CD14-positive monocyte (primary cell): Measurements from ENCODE around the gene LSM3. TPM values are rescaled to one million over a fixed set of nuclear protein-coding genes. Genes with fewer than 3 reads are reported as not detected.

Source experiments
- DNase-seq, 3 donors: peaks; one replicate each; pipeline ENCODE4 v3.0.0-alpha.2; 2011 to 2022
- H2AFZ ChIP-seq: 2 replicates; pipeline ENCODE4 v1.6.0; 2012; ENCODE audit warnings: mild to moderate bottlenecking, low read depth, low read length, inconsistent platforms; ENCODE audit not compliant: insufficient read depth, poor library complexity, severe bottlenecking
- H3K27ac ChIP-seq, 2 donors: 1 replicate in 1 of 2; 2 replicates in 1 of 2; pipeline ENCODE4 v1.5.1; 2012 to 2013; ENCODE audit warnings: low read length in 2 of 2, control low read depth in 1 of 2, inconsistent platforms in 1 of 2, low read depth in 1 of 2, mild to moderate bottlenecking in 1 of 2
- H3K27me3 ChIP-seq, 2 donors: one replicate each; pipeline versions ENCODE4 v1.6.0 to v1.6.1; 2011 to 2013; ENCODE audit warnings: low read length in 2 of 2; ENCODE audit not compliant: control insufficient read depth in 2 of 2, insufficient read depth in 2 of 2
- H3K36me3 ChIP-seq, 2 donors: replicated peaks in 1 of 2; 1 replicate in 1 of 2; 2 replicates in 1 of 2; pipeline versions ENCODE4 v1.5.1 to v1.6.1; 2012 to 2013; ENCODE audit warnings: low read length in 2 of 2, control low read depth in 1 of 2, inconsistent platforms in 1 of 2, mild to moderate bottlenecking in 1 of 2; ENCODE audit not compliant: insufficient read depth in 2 of 2, control insufficient read depth in 1 of 2
- H3K4me1 ChIP-seq, 2 donors: 1 replicate in 1 of 2; 2 replicates in 1 of 2; pipeline versions ENCODE4 v1.5.1 to v1.6.1; 2012 to 2013; ENCODE audit warnings: low read length in 2 of 2, control low read depth in 1 of 2, inconsistent platforms in 1 of 2, mild to moderate bottlenecking in 1 of 2, moderate library complexity in 1 of 2; ENCODE audit not compliant: insufficient read depth in 2 of 2, control insufficient read depth in 1 of 2
- H3K4me2 ChIP-seq: replicated peaks from 2 replicates; pipeline ENCODE3; 2012; ENCODE audit warnings: low read length, moderate library complexity, mild to moderate bottlenecking; ENCODE audit not compliant: poor library complexity, severe bottlenecking; ENCODE audit errors: extremely low read depth
- H3K4me3 ChIP-seq, 3 experiments: fragments of 200-600 bp in 1 of 3; sonication (generic) in 1 of 3; replicated peaks in 1 of 3; 1 replicate in 2 of 3; 2 replicates in 1 of 3; pipeline ENCODE4 v1.5.1; 2011 to 2013; ENCODE audit warnings: low read length in 3 of 3, mild to moderate bottlenecking in 3 of 3, control low read depth in 2 of 3, low read depth in 2 of 3, inconsistent platforms in 1 of 3, moderate library complexity in 1 of 3
- H3K79me2 ChIP-seq: 2 replicates; pipeline ENCODE4 v1.6.0; 2012; ENCODE audit warnings: mild to moderate bottlenecking, control low read depth, inconsistent platforms, low read length, moderate library complexity; ENCODE audit not compliant: insufficient read depth
- H3K9ac ChIP-seq: 2 replicates; pipeline ENCODE4 v1.6.0; 2017; ENCODE audit warnings: low read length, mild to moderate bottlenecking; ENCODE audit not compliant: insufficient read depth, poor library complexity, severe bottlenecking
- H3K9me3 ChIP-seq, 2 donors: replicated peaks in 1 of 2; 1 replicate in 1 of 2; 2 replicates in 1 of 2; pipeline versions ENCODE4 v1.5.1 to v1.6.1; 2012 to 2013; ENCODE audit warnings: low read length in 2 of 2, control low read depth in 1 of 2; ENCODE audit not compliant: control insufficient read depth in 1 of 2, insufficient read depth in 1 of 2
- H4K20me1 ChIP-seq: 2 replicates; pipeline ENCODE4 v1.6.0; 2012; ENCODE audit warnings: mild to moderate bottlenecking, low read length, control low read depth, moderate library complexity; ENCODE audit not compliant: insufficient read depth
- H3K27ac Mint-ChIP-seq, 7 donors: one replicate each; pipeline ENCODE4 v1.8.0; 2020; ENCODE audit warnings: mild to moderate bottlenecking in 7 of 7, mixed read lengths in 7 of 7, moderate library complexity in 6 of 7, inconsistent platforms in 2 of 7
- H3K27me3 Mint-ChIP-seq, 3 donors: one replicate each; pipeline ENCODE4 v1.8.0; 2021 to 2022; ENCODE audit warnings: low read depth in 3 of 3, mild to moderate bottlenecking in 3 of 3, mixed read lengths in 3 of 3, moderate library complexity in 3 of 3, inconsistent platforms in 1 of 3
- H3K36me3 Mint-ChIP-seq, 2 donors: one replicate each; pipeline ENCODE4 v1.8.0; 2020; ENCODE audit warnings: mixed read lengths in 2 of 2, inconsistent platforms in 1 of 2, mild to moderate bottlenecking in 1 of 2
- H3K4me1 Mint-ChIP-seq: one replicate; pipeline ENCODE4 v1.8.0; 2020; ENCODE audit warnings: mild to moderate bottlenecking, mixed read lengths
- H3K4me3 Mint-ChIP-seq, 2 donors: one replicate each; pipeline ENCODE4 v1.8.0; 2020; ENCODE audit warnings: mild to moderate bottlenecking in 2 of 2, mixed read lengths in 2 of 2, moderate library complexity in 1 of 2
- H3K9me3 Mint-ChIP-seq, 7 donors: one replicate each; pipeline ENCODE4 v1.8.0; 2020 to 2022; ENCODE audit warnings: mixed read lengths in 7 of 7, mild to moderate bottlenecking in 6 of 7, moderate library complexity in 6 of 7, inconsistent platforms in 2 of 7
- WGBS: methylation state at CpG from one replicate; pipeline ENCODE4 v1.1.5; 2013; ENCODE audit warnings: missing lambda C conversion rate; ENCODE audit not compliant: insufficient coverage; 5-methylcytosine and 5-hydroxymethylcytosine counted together
- intact Hi-C, 2 donors: fragments of 100-400 bp; cut with micrococcal nuclease; formaldehyde crosslinking; loops; one replicate each; pipeline versions ENCODE4 v1.15.0 to v1.15.1; 2023
- polyA plus RNA-seq, 3 donors: library from polyadenylated mRNA; depleted of rRNA in 1 of 3; unstranded in 2 of 3; stranded (reverse) in 1 of 3; fragments of 300-500 nt in 2 of 3; fragments of >200 nt in 1 of 3; fragmentation: Illumina TruSeq in 2 of 3; gene quantifications; 1 replicate in 2 of 3; 2 replicates in 1 of 3; pipeline ENCODE4 v1.2.3, GENCODE V29; 2012 to 2021
- TF ChIP-seq, protein P1 (sequence below): fragments of 200-600 bp; IDR thresholded peaks from one replicate; pipeline ENCODE4 v1.8.0; 2022; ENCODE audit warnings: antibody characterized with exemption, mild to moderate bottlenecking

The LSM3 gene
- polyA plus RNA-seq, 3 donors, result 4.1 to 23.2 (median 19.8) TPM

DNA sequence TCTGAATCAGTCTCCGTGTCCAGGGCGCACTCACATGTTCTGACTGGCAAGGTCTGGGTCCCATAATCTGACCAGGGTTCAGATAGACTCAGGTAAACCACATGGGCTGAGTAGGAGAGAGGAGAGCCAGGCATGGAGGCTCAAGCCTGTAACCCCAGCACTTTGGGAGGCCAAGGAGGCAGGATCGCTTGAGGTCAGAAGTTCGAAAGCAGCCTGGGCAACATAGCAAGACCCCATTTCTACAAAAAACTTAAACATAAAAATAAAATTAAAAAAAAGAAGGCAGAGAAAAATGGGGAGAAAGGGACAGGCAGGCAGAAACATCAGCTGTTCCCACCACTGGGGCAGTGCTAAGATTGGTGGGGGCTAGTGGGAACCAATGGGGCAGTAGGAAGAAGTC is 48.4 kb upstream of the LSM3 start:
- Histone ChIP-seq H3K4me3 (no peak overlapping the region), H3K27ac (no peak overlapping the region), H4K20me1 (peaks cover 45% of the 10 kb centered on the region), H3K9me3 (no peaks in the 10 kb centered on the region), H3K9ac (no peak overlapping the region), H2AFZ (no peak overlapping the region), H3K36me3 (peaks cover 58 to 81% of the 10 kb centered on the region in 2 donors), H3K4me1 (peaks cover 15 to 16% of the 10 kb centered on the region in 2 donors), H3K79me2 (peaks cover 38% of the 10 kb centered on the region), H3K4me2 (no peak overlapping the region), H3K27me3 (no peaks in the 10 kb centered on the region)
- Mint-ChIP-seq H3K4me3 (no peak overlapping the region), H3K27me3 (peaks cover 1 to 2% (median 2%) of the 10 kb centered on the region in 3 donors), H3K27ac (no peak overlapping the region), H3K9me3 (no peaks in the 10 kb centered on the region), H3K4me1 (peaks cover 29% of the 10 kb centered on the region), H3K36me3 (peaks cover 72 to 83% of the 10 kb centered on the region in 2 donors)
- intact Hi-C loops, result no loop called here
- DNase-seq, result no peak
- WGBS, result no CpG with 5 or more reads among the region's 4 CpGs
- TF ChIP-seq, protein P1, sequence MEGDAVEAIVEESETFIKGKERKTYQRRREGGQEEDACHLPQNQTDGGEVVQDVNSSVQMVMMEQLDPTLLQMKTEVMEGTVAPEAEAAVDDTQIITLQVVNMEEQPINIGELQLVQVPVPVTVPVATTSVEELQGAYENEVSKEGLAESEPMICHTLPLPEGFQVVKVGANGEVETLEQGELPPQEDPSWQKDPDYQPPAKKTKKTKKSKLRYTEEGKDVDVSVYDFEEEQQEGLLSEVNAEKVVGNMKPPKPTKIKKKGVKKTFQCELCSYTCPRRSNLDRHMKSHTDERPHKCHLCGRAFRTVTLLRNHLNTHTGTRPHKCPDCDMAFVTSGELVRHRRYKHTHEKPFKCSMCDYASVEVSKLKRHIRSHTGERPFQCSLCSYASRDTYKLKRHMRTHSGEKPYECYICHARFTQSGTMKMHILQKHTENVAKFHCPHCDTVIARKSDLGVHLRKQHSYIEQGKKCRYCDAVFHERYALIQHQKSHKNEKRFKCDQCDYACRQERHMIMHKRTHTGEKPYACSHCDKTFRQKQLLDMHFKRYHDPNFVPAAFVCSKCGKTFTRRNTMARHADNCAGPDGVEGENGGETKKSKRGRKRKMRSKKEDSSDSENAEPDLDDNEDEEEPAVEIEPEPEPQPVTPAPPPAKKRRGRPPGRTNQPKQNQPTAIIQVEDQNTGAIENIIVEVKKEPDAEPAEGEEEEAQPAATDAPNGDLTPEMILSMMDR, result no peak

DNA sequence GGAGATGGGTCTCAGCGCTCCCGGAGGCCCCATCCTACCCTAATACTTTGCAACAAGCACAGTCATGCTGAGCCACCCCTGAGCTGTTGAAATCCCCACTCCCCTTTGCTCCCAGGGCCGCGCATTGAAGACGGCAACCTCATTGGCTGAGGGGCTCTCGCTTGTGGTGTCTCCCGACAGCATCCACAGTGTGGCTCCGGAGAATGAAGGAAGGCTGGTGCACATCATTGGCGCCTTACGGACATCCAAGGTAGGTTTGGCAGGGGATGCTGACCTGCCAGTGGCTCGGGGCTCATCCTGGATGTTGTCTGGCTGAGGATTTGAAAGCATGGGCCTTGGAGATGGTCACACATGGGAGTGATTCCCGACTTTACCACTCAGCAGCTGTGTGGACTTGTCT is 47.9 kb upstream of the LSM3 start:
- H3K36me3 Mint-ChIP-seq, result peaks cover 77 to 87% of the 10 kb centered on the region in 2 donors
- peaks cover 1 to 2% (median 2%) of the 10 kb centered on the region in 3 donors for H3K27me3 Mint-ChIP-seq
- H3K4me1 Mint-ChIP-seq, result peaks cover 25% of the 10 kb centered on the region
- no peaks in the 10 kb centered on the region for H3K27me3 ChIP-seq
- H3K4me3 Mint-ChIP-seq, result no peak overlapping the region
- peak overlapping the region in 1 of 7 donors; percentile 15 for H3K27ac Mint-ChIP-seq
- 99% methylated on average over 10 of the region's 12 CpGs for WGBS
- no peaks in the 10 kb centered on the region for H3K9me3 Mint-ChIP-seq
- no peaks in the 10 kb centered on the region for H3K9me3 ChIP-seq
- H3K36me3 ChIP-seq, result peaks cover 63 to 85% of the 10 kb centered on the region in 2 donors
- TF ChIP-seq, protein P1, result no peak
- peaks cover 12% of the 10 kb centered on the region in 2 donors for H3K4me1 ChIP-seq
- H3K9ac ChIP-seq, result no peak overlapping the region
- H3K4me2 ChIP-seq, result no peak overlapping the region
- peaks cover 41% of the 10 kb centered on the region for H4K20me1 ChIP-seq
- H3K27ac ChIP-seq, result peak overlapping the region in 1 of 2 donors; percentile 8
- no peak overlapping the region for H2AFZ ChIP-seq
- intact Hi-C loops, result no loop called here
- H3K4me3 ChIP-seq, result no peak overlapping the region
- peaks cover 33% of the 10 kb centered on the region for H3K79me2 ChIP-seq
- no peak for DNase-seq
